Renal pelvis (tissue), 4 donors: ENCODE data around the gene ACTN1. TPM values are rescaled to one million over a fixed set of nuclear protein-coding genes. Genes with fewer than 3 reads are reported as not detected.

Source experiments
- DNase-seq: peaks from one replicate; pipeline ENCODE4 v3.0.0-alpha.2; 2013
- polyA plus RNA-seq, 3 donors: library from polyadenylated mRNA; unstranded; fragments of 120-200 nt; gene quantifications; one replicate each; pipeline ENCODE4 v1.2.1, GENCODE V29; 2013; ENCODE audit not compliant: insufficient read length in 3 of 3

Gene ACTN1
- polyA plus RNA-seq, 3 donors, result 63.0 to 77.9 (median 74.1) TPM

DNA sequence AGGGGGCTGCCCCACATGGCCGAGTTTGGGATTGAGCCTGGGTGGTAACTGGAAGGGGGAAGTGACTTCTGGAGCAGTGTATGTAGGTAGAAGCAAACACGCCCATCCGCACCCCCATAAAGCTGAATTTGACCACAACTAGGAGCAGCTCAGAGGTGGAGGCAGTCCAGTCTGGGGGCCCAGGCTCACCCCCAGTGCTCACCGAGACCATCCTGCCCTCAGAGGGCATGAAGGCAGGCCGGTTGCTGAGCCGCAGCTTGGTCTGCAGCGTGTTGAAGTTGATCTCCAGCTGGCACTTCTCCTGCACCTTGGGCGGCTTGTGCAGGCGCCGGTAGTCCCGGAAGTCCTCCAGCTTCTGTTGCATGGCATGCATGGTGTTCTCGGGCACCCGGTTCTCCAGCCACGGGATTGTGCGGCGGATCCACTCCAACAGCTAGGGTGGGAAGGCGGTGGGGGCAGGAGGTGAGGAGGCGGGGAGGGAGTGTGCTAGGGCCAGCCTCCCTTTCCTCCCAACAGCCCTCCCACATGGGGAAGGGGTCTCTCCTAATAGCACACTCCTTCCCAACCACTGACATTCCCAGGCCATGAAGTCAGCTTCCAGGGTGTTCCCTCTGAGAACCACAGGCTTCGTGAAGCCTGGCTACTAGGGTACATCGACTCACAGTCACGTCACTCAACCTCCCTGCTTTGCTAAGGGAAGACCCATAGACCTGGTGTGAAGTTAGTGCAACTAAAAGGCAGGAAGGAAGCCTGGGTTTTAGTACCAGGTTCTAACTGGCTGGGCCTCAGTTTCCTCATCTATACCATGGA lies 87.0 kb downstream of the ACTN1 start:
- DNase-seq, result no peak

DNA sequence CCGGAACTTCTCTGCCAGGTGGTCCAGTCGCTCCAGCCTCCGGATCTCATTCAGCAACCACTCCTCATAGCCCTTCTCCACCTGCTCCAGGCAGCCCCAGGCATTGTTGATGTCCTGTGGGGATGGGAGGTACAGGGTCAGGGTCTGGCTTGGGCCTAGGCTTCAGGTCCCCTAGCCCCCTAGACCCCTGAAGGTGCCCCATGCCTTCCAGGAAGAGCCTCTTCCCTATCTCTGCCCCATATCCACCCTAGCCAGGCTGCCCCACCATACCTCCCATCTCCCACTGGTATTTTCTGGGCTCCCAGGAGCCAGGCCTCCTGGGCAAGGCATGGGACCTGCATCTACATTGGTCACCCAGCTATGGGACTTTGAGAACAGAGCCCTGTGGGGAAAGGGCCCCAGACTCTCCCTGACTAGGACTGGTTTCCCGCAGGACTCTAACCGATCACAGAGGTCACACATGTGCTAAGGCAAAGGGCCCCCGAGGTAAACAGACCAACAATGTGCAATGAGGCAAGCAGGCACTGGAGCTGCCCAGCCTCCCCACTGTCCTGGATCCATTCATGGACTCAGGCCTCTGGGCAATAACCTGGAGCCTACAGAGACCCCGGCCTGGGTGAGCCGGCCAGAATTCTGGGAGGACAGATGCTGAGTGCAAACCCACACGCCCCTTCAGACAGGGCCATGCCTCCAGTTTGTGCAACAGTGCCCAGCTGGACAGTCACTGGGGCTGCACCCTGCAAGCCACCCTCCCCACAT lies 88.8 kb downstream of the ACTN1 start:
- DNase-seq, result no peak

- DNase-seq, result no peak
Measured at GRCh38 chr14:68888883-68889282, 90.2 kb downstream of the ACTN1 start.

- DNase-seq, result no peak
Measured at GRCh38 chr14:68888025-68888850, 90.9 kb downstream of the ACTN1 start.

DNA sequence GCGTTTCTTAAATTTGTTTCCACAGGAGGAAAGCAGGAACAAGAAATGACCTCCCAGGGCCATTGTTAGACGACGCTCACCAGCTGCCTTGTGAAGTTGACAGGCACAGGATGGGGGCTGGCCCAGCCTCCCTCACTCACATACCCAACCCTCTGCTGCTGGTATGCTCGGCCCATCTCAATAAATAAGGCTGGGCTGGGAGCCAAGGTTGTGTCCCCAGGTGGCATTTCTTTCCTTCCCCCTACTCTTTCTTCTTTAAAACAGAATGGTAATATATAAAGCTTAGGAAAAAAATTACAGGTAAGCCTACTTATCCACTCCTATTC lies 93.0 kb downstream of the ACTN1 start:
- DNase-seq, result no peak

- no peak for DNase-seq
Measured at GRCh38 chr14:68885226-68886108, 93.6 kb downstream of the ACTN1 start.

DNA sequence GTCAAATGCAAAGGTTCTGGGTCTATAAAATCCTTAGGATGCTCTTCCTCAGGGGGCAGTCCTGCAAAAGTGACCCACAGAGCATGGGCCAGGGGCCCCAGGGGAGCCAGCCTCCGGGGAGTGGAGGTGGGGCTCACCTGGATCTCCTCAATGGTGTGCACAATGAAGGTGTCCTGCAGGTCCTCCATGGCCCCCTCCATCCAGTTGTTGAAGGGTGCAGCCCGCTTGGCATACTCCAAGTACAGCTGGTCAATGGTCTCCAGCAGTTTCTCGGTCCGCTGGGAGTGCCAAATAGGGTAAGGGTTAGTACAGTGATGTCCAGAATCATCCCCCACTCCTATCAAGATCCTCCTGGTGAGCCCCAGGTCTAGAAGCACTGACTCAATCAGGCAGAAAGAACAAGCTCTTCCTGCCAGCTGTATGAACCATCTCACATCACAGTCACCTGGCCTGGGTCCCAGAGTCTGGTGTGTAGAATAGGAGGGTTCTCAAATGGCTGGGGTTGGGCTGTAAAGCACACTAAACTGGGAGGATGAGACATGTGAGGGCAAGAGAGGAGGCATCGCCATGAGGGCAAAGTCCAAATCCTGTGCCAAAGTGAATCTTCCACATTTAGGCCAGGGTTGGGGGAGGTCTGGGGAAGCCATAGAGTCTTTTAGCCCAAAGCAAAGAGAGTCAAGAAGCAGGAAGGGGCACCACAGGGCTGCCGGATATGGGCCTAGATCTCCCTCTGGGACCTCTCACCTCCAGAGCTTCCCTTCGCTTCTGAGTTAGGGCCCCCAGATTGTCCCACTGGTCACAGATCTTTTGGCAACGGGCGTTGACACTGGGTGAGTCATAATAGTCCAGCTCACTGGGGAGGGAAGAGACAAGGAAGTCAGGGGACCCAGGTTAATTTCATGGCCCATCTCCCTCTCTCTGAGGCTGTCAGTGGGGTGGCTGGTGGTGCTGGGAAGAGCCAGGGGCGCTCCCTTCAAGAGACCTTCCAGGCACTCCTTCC lies 94.8 kb downstream of the ACTN1 start:
- DNase-seq, result no peak

DNA sequence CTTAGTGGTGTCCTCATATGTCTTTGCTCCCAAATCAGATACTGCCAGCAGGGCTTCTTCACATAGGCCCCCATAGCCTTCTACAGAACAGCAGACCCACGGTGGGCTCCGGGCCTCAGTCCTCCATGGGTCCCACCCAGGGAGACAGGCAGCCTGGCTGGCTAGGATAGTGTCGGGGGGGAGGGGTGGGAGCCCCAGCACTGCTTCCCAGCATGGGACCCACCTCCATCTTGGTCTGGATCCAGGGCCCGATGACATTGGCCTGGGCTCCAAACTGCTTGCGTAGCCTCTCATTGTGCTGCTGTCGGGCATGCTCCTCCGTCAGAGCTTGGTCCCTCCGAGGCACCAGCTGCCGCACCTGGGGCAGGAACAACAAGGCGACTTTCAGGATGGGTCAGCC lies 96.9 kb downstream of the ACTN1 start:
- no peak for DNase-seq

GRCh38 chr14:68881396-68881795 lies 97.7 kb downstream of the ACTN1 start:
- no peak for DNase-seq

DNA sequence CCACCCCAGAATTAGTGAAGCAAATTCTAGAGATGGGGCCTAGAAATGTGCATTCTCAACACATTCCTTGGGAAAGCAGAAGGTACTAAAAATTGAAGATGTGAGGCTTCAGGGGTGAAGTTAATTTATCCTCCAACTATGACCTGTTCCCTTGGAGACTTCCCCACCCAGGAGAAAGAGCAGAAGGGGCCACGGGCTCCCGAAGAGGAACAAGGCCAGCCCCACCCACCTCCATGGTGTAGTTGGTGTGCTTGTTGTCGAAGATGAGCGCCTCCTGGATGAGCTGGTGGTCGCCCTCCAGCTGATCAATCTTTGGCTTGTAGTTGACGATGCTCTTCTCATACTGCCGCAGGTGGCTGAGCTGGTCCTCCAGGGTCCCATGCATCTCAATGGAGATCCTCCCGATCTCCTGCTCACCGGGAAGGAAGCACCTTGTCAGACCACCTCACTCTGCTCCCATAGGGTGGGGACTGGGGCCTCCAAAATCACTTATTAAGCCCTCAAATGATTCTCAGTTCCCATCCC lies 98.5 kb downstream of the ACTN1 start:
- no peak for DNase-seq

GRCh38 chr14:68879841-68880575 lies 99.1 kb downstream of the ACTN1 start:
- DNase-seq, result no peak

DNA sequence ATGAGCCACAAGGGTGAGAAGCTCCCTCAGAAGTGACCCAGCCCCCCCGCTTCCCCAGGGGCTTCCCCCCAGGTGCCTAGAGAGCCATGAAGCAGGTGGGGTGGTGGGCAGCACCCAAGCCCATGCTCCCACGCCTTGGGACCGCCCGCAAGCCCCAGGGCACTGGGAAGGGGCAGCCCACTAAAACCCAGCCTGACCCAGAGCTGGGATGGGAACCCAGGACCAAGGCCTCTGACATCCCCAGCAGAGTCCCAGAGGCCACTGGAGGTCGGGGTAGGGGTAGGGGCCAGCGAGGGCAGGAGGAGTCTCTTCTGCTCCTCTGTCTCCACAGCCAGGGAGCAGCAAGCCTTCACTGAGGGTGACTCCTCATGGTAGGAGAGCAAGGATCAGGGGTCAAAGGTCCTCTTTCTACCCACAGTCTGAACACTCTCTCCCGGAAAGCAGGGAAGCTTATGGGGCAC lies 99.8 kb downstream of the ACTN1 start:
- no peak for DNase-seq

GRCh38 chr14:68878908-68879307 lies 100.2 kb downstream of the ACTN1 start:
- no peak for DNase-seq

DNA sequence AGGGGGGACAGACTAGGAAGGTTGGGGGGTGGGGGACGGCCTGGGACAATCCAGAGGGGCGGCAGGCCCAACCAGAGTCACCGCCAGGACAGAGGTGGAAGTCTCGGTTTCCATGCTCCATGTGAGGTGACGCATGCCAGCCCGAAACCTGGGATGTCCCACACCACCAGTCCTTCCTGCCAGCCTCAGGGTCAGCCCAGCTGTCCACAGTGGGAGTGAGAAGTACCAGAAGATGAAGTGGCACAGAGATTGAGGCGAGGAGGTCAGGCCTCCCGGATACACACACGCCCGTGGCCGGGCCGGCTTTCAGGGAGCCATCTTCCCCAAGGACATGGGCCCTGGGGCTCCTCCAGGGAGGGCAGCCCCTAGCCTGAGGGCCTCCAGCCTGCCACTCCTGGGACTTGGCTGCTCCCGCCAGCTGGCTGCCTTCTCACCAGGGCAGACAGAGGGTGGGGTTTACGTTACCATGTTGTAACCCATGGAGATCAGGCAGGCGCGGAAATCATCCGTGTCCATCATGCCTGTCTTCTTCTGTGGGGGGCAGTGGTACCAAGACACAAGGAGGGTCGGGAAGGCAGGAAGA lies 101.0 kb downstream of the ACTN1 start:
- DNase-seq, result no peak

- DNase-seq, result no peak
Measured at GRCh38 chr14:68876976-68877375, 102.1 kb downstream of the ACTN1 start.

DNA sequence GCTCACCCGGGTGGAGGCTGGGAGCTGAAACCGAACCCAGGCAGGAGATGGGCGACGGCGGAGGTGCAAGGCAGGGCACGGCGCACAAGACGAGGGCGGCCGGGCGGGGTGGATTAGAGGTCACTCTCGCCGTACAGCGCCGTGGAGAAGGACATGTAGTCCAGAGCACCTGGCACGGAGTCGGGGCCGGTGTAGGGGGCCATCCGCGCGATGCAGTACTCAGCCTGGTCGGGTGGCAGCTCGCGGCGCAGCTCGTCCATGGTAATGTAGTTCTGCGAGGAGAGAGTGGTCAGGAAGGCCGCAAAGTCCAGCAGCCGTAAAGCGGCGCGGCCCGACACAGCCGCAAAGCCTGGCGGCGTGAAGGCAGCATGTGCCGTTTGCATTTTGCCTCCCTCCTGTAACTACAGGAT lies 104.4 kb downstream of the ACTN1 start:
- no peak for DNase-seq

DNA sequence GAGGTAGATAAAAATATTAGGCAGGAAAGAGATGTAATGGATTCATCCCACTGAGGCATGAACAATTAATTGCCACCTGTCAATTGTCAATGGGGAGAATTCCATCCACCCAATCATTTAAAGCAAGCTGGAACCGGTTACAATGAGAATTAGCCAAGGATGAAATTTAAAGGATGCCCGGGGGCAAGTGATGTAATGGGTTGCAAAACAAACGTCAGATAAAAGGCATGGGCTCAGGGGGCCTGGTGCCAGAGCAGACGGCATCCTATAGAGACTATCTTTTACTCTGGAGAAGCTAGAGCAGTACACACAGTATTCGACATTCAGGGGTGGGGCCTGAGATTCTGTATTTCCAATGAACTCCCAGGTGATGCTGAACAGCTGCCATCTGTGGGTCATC lies 105.7 kb downstream of the ACTN1 start:
- no peak for DNase-seq

DNA sequence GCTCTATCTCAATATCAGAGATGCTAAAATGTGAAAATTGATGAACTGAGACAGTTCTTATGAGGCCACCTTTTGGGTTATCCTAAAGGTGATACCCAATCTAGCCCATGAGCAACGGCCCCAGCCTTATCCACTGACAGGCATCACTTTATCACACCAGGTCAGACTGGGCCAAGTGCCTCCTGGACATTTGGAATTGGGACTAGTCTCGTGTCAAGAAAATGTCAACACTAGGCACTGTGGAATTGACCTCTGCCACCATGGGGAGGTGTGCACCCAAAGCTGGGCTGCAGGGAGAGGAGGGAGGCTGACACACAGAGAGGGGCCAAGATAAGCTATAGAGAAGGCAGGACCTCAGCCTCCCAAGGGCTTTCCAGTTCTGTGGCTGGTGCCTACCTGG lies 107.7 kb downstream of the ACTN1 start:
- no peak for DNase-seq
